Upper lobe of right lung (tissue), 1 donor: ENCODE measurements around the gene UBE2D2. TPM values are rescaled to one million over a fixed set of nuclear protein-coding genes. Genes with fewer than 3 reads are reported as not detected.
"Not testable (repeated sequence)": the region's sequence is repeated elsewhere in the genome, so short reads cannot be mapped to it uniquely, and the experiment has no call there.

Source experiments
- ATAC-seq: fragments of 200-7000 bp; cut with Tn5 transposase; one replicate; pipeline ENCODE4 v1.9.1; 2020; ENCODE audit warnings: mild to moderate bottlenecking, moderate library complexity
- DNase-seq: peaks from one replicate; pipeline ENCODE4 v3.0.0-alpha.2; 2020
- H3K27ac ChIP-seq: fragments of 200-600 bp; one replicate; pipeline ENCODE4 v1.8.0; 2022
- H3K27me3 ChIP-seq: fragments of 200-600 bp; one replicate; pipeline ENCODE4 v1.8.0; 2022; ENCODE audit warnings: mild to moderate bottlenecking
- H3K36me3 ChIP-seq: fragments of 200-600 bp; one replicate; pipeline ENCODE4 v1.8.0; 2022
- H3K4me1 ChIP-seq: fragments of 200-600 bp; one replicate; pipeline ENCODE4 v1.8.0; 2022
- H3K4me3 ChIP-seq: fragments of 200-600 bp; one replicate; pipeline ENCODE4 v1.8.0; 2022; ENCODE audit warnings: mild to moderate bottlenecking
- H3K9me3 ChIP-seq: fragments of 200-600 bp; one replicate; pipeline ENCODE4 v1.8.0; 2022
- intact Hi-C: fragments of 100-400 bp; cut with DNase I; formaldehyde crosslinking; loops from one replicate; pipeline ENCODE4 v1.11.0; 2022
- total RNA-seq: library from RNA; stranded (reverse); fragmentation: NEBNext Ultra II Directional; extraction: Animal tissue kit (Norgen Biotek cat#: 25700); gene quantifications from one replicate; pipeline ENCODE4 v1.2.1, GENCODE V29; 2021
- TF ChIP-seq, protein P1 (sequence below): fragments of 200-600 bp; IDR thresholded peaks from one replicate; pipeline ENCODE4 v1.8.0; 2022; ENCODE audit warnings: antibody characterized with exemption
- donor health status: DM: no; HTN: yes; CAD: no; lungs with severe emphysema.

UBE2D2 gene
- total RNA-seq, 1 donor from 2014 or later: 95.9 TPM

GRCh38 chr5:139578325-139578724 lies 17.2 kb downstream of the UBE2D2 start:
- Histone ChIP-seq H3K27ac (no peak overlapping the region), H3K27me3 (no peaks in the 10 kb centered on the region), H3K9me3 (no peaks in the 10 kb centered on the region), H3K4me3 (no peak overlapping the region), H3K36me3 (no peaks in the 10 kb centered on the region), H3K4me1 (peaks cover 33% of the 10 kb centered on the region)
- intact Hi-C loops: no loop called here
- DNase-seq (no peak), ATAC-seq (no peak)
- TF ChIP-seq, protein P1, sequence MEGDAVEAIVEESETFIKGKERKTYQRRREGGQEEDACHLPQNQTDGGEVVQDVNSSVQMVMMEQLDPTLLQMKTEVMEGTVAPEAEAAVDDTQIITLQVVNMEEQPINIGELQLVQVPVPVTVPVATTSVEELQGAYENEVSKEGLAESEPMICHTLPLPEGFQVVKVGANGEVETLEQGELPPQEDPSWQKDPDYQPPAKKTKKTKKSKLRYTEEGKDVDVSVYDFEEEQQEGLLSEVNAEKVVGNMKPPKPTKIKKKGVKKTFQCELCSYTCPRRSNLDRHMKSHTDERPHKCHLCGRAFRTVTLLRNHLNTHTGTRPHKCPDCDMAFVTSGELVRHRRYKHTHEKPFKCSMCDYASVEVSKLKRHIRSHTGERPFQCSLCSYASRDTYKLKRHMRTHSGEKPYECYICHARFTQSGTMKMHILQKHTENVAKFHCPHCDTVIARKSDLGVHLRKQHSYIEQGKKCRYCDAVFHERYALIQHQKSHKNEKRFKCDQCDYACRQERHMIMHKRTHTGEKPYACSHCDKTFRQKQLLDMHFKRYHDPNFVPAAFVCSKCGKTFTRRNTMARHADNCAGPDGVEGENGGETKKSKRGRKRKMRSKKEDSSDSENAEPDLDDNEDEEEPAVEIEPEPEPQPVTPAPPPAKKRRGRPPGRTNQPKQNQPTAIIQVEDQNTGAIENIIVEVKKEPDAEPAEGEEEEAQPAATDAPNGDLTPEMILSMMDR: no peak

DNA sequence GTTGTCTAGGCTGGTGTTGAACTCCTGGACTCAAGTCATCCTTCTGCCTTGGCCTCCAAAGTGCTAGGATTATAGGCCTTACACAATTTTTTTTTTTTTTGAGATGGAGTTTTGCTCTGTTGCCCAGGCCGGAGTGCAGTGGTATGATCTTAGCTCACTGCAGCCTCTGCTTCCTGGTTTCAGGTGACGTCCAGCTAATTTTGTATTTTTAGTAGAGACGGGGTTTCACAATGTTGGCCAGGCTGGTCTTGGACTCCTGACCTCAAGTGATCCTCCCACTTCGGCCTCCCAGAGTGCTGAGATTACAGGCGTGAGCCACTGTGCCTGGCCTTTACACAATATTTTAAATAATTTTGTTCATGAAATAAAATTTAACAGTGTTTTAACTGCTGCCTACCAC lies 21.0 kb downstream of the UBE2D2 start:
- ATAC-seq, H3K27me3 ChIP-seq, H3K4me1 ChIP-seq, H3K4me3 ChIP-seq, H3K36me3 ChIP-seq, intact Hi-C loops, H3K27ac ChIP-seq, H3K9me3 ChIP-seq: not testable (repeated sequence)
- peak; percentile 12 for DNase-seq

GRCh38 chr5:139584137-139584536 lies 23.0 kb downstream of the UBE2D2 start:
- no peaks in the 10 kb centered on the region for H3K36me3 ChIP-seq
- H3K27me3 ChIP-seq: no peaks in the 10 kb centered on the region
- no peak overlapping the region for H3K27ac ChIP-seq
- H3K4me1 ChIP-seq: no peaks in the 10 kb centered on the region
- ATAC-seq (no peak), DNase-seq (no peak)
- intact Hi-C loops: no loop called here
- TF ChIP-seq, protein P1: no peak
- no peaks in the 10 kb centered on the region for H3K9me3 ChIP-seq
- no peak overlapping the region for H3K4me3 ChIP-seq

DNA sequence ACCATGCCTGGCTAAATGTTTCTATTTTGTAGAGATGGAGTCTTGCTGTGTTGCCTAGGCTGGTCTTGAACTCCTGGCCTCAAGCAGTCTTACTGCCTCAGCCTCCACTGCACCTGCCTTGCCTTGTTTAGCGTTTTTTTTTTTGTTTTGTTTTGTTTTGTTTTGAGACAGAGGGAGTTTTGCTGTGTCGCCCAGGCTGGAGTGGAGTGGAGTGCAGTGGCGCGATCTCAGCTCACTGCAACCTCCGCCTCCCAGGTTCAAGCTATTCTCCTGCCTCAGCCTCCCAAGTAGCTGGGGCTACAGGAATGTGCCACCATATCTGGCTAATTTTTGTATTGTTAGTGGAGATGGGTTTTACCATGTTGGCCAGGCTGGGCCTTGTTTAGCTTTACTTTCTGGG lies 27.0 kb downstream of the UBE2D2 start:
- H3K4me3 ChIP-seq, H3K9me3 ChIP-seq, intact Hi-C loops, H3K27me3 ChIP-seq, ATAC-seq, H3K36me3 ChIP-seq, H3K4me1 ChIP-seq, H3K27ac ChIP-seq, DNase-seq: not testable (repeated sequence)

DNA sequence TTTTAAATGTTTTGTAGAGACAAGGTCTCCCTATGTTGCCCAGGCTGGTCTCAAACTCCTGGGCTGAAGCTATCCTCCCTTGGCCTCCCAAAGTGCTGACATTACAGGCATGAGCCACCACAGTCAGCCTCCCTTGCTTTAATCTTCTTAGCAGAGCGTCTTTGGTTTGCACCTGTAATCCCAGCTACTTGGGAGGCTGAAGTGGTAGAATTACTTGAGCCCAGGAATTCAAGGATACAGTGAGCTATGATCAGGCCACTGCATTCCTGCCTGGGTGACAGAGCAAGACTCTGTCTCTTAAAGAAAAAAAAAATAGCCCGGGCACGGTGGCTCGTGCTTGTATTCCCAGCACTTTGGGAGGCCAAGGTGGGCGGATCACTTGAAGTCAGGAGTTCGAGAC lies 27.8 kb downstream of the UBE2D2 start:
- Histone ChIP-seq H3K27ac (no peak overlapping the region), H3K4me3 (no peak overlapping the region), H3K9me3 (no peaks in the 10 kb centered on the region), H3K27me3 (no peaks in the 10 kb centered on the region), H3K4me1 (peaks cover 10% of the 10 kb centered on the region), H3K36me3 (no peaks in the 10 kb centered on the region)
- peak; percentile 55 for ATAC-seq
- no peak for DNase-seq
- TF ChIP-seq, protein P1: no peak
- intact Hi-C loops: no loop called here

GRCh38 chr5:139592289-139592688 lies 31.1 kb downstream of the UBE2D2 start:
- intact Hi-C loops: no loop called here
- DNase-seq: no peak
- Histone ChIP-seq H3K36me3 (no peaks in the 10 kb centered on the region), H3K9me3 (no peaks in the 10 kb centered on the region), H3K27ac (no peak overlapping the region), H3K4me1 (peaks cover 14% of the 10 kb centered on the region), H3K27me3 (no peaks in the 10 kb centered on the region), H3K4me3 (no peak overlapping the region)
- no peak for ATAC-seq
- TF ChIP-seq, protein P1: no peak

DNA sequence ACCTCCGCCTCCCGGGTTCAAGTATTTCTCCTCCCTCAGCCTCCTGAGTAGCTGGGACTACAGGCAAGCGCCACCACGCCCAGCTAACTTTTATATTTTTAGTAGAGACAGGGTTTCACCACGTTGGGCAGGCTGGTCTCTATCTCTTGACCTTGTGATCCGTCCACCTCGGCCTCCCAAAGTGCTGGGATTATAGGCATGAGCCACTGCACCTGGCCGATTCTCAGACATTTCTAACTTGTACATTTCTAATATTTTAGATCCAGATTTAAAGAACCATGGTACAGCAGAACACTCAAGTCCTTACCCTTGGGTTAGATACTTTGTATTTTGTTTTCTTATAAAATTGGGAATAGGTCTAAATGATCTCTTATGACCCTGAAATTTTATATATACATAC lies 31.9 kb downstream of the UBE2D2 start:
- H3K9me3 ChIP-seq, H3K27me3 ChIP-seq, H3K27ac ChIP-seq, H3K4me3 ChIP-seq, ATAC-seq, H3K36me3 ChIP-seq, DNase-seq, intact Hi-C loops: not testable (repeated sequence)
- peaks cover 14% of the 10 kb centered on the region for H3K4me1 ChIP-seq
